Stomach (tissue), 4 donors: ENCODE data around the gene OR51Q1.

Experiments used
- EP300 ChIP-seq: sonication (generic); formaldehyde crosslinking; IDR thresholded peaks from one replicate; pipeline ENCODE4 v1.6.1; 2017; ENCODE audit warnings: antibody characterized with exemption
- POLR2A ChIP-seq, 4 donors: fragments of 450-650 bp; IDR thresholded peaks; one replicate each; pipeline ENCODE4 v1.6.1; 2016; ENCODE audit warnings: antibody characterized with exemption in 4 of 4, control low read depth in 2 of 4, mild to moderate bottlenecking in 1 of 4, moderate library complexity in 1 of 4
- POLR2AphosphoS5 ChIP-seq, 3 donors: sonication (generic); formaldehyde crosslinking; IDR thresholded peaks; one replicate each; pipeline ENCODE4 v1.6.1; 2016; ENCODE audit warnings: antibody characterized with exemption in 3 of 3
- TF ChIP-seq, protein P1 (sequence below), 7 experiments: fragments of 450-650 bp in 4 of 7; fragments of 200-600 bp in 3 of 7; sonication (generic) in 3 of 7; IDR thresholded peaks; one replicate each; pipeline ENCODE4 v1.5.1; 2016 to 2019; ENCODE audit warnings: antibody characterized with exemption in 7 of 7, control low read depth in 2 of 7, mild to moderate bottlenecking in 1 of 7

DNA sequence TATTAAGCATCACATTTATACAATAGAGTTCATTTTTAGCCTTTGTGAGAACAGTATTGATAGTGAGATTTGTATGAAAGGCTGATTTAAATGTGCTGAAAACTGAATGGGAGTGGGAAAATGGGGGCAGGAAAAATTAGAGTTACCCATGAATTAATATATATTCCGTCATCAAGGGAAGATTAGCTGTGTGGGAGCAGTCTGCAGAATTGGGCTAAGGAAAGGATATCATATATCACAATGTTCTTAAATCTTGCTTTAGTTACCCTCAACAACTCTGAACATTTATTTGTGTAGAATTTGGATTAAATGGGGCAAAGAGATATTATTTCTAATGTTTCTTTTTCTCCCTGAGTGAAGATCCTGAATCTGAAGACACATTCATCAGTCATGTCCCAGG is at the start of gene OR51Q1:
- no peak for TF ChIP-seq EP300
- TF ChIP-seq, protein P1, sequence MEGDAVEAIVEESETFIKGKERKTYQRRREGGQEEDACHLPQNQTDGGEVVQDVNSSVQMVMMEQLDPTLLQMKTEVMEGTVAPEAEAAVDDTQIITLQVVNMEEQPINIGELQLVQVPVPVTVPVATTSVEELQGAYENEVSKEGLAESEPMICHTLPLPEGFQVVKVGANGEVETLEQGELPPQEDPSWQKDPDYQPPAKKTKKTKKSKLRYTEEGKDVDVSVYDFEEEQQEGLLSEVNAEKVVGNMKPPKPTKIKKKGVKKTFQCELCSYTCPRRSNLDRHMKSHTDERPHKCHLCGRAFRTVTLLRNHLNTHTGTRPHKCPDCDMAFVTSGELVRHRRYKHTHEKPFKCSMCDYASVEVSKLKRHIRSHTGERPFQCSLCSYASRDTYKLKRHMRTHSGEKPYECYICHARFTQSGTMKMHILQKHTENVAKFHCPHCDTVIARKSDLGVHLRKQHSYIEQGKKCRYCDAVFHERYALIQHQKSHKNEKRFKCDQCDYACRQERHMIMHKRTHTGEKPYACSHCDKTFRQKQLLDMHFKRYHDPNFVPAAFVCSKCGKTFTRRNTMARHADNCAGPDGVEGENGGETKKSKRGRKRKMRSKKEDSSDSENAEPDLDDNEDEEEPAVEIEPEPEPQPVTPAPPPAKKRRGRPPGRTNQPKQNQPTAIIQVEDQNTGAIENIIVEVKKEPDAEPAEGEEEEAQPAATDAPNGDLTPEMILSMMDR (IDR thresholded peaks at IDR 0.05): no peak
- TF ChIP-seq POLR2A (IDR thresholded peaks at IDR 0.05): no peak
- no peak for TF ChIP-seq POLR2AphosphoS5 (IDR thresholded peaks at IDR 0.05)
